HG03520 (cell line): ENCODE results near the gene KCNJ1.

Source experiments
- ATAC-seq: cut with Tn5 transposase; IDR thresholded peaks from one replicate; pipeline ENCODE4 v1.9.1; 2021; ENCODE audit warnings: mild to moderate bottlenecking, moderate library complexity; ENCODE audit not compliant: unreplicated experiment

KCNJ1 gene

GRCh38 chr11:128902515-128903066 is 35.5 kb upstream of the KCNJ1 start:
- no peak for ATAC-seq

GRCh38 chr11:128901653-128902514 is 34.8 kb upstream of the KCNJ1 start:
- no peak for ATAC-seq

DNA sequence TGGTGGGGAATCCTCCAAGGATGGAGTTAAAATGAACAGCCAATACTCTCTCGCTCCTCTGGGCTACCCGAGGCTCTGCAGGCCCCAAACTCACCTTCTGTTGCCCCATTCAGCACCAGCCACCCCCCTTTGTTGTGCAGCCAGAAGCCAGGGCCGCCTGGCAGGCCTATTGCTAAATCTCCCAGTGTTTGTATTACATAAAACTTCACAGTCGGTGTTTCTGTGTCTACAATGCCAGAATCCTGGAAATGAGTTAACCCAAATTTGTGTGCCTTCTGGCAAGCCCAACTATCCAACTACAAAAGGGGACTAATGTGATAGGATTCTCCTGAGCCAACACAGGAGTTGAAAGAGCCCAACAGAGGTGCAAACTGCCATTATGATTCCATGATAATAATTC is 33.4 kb upstream of the KCNJ1 start:
- no peak for ATAC-seq

- no peak for ATAC-seq
Observed at GRCh38 chr11:128898580-128899344, 31.7 kb upstream of the KCNJ1 start.

DNA sequence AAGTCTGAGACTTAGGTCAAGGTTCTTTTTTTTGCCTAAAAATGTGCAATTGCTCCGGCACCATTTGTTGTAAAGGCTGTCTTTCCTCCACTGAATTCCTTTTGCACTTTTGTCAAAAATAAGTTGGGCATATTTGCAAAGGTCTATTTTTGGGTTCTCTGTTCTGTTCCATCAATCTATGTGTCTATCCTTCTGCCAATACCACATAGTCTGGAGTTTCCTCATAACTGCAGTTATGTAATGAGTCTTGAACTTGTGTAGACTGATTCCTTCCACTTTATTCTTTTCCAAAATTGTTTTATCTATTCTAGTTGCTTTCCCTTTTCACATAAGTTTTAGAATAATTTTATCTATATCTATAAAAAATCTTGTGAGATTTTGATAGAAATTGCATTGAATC is 30.7 kb upstream of the KCNJ1 start:
- no peak for ATAC-seq

- ATAC-seq, result no peak
Observed at GRCh38 chr11:128896356-128896755, 29.3 kb upstream of the KCNJ1 start.

DNA sequence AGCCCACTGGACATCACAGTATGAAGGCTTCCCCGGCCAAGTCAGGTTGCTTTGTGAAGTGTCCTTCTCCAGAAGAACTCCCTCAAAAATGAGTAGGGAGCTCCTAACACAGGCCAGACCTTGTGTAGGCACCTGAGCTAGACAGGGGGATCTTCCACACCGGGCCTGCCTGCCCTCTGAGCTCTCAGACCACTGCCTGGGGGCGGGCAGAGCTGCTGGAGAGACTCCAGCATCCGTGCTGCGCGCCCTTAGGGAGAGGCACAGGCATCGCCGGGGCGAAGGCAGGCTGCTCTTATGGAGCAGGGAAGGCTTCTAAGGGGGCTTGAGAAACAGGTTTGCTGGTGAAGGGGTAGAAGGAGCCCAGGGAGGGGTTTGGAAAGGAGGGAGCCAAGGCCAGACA is 28.4 kb upstream of the KCNJ1 start:
- ATAC-seq, result no peak

DNA sequence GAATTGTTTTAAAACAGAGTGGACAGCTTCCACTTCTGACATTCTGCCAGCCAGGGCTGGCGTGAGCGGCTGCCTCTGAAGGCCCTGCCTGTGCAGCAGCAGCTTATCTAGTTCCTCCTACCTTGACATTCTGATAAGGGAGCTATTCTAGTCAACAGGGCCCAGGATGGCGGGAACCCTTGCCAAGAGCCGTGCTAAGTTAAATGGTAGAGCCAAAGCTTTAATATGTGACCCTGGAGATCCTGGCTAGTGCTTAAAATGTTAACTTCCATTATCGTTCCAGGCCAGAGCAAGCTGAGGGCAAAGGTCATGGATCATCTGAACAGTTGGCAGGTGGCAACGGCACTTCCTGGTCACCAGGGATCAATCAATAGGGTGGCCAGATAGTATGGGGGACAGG is 27.6 kb upstream of the KCNJ1 start:
- no peak for ATAC-seq

DNA sequence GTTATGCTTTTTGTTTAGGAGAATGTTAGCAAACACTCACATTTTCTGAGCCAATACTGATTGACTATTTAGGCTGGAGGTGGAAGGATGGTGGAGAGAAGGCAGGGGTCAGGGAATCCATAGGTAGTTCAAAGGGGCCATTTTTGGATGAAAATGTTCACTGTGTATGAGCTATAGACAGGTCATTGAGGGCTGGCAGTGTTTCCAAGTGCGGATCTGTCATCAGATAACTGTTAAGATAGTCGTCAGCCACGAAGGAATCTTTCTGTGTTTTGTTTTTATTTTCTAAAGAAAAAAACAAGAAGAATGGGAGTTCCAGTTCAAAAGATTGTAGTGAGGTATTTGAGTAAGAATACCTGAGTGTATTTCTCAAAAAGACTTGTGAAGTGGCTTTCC is 27.2 kb upstream of the KCNJ1 start:
- no peak for ATAC-seq

GRCh38 chr11:128893578-128894285 is 26.6 kb upstream of the KCNJ1 start:
- ATAC-seq, result peak; percentile 62

DNA sequence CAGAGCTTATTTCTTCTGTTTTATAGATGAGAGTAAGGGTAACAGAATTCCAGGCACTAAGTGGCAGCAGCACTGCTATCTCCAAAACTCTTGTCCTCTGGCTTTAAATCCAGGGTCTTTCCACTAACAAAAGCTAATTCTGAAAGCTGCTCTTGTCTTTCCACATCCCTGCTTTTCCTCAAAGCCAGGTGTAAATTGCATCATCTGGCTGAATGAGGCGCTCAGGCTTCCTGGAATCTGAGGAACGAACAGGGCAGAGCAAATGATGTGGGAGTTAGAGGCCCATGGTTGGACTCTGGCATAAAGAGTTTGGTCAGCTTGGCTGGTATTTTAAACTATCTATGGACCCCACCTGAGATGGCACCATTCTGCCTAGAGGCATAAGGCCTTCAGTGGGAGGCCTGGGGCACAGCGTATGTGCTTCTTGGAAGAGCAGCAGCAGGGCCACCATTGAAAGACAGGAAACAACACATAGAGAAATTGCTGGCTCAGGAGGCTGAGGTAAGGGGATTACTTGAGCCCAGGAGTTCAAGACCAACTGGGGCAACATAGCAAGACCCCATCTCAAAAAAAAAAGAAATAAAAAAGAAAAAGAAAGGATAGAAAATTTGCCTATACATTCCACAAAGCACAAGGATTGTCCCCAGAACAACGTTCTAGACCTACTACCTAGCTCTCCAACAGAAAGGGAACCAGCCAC is 25.9 kb upstream of the KCNJ1 start:
- no peak for ATAC-seq

DNA sequence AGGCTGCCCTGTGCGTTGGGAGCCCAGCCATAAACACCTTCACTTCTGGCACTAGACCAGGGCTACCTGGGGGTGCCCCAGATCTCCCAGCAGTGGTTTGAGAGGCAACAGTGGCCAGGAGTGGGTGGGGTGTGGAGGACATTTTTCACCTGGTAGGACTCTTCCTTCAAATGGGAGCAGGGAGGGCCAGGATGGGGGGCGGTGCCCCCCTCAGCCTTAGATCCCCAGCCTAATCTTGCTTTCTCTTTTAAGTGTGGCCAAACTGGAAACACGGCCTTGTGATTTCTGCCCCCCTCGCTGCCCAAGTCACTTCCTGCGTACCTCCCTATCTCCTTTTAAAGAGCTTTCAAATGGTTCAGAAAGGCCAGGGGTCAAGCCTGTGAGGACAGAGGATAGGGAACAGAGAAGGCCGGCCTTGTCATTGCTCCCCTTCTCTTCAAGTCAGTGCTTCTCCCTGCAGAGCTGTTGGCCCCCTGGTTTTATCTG is 24.9 kb upstream of the KCNJ1 start:
- no peak for ATAC-seq

DNA sequence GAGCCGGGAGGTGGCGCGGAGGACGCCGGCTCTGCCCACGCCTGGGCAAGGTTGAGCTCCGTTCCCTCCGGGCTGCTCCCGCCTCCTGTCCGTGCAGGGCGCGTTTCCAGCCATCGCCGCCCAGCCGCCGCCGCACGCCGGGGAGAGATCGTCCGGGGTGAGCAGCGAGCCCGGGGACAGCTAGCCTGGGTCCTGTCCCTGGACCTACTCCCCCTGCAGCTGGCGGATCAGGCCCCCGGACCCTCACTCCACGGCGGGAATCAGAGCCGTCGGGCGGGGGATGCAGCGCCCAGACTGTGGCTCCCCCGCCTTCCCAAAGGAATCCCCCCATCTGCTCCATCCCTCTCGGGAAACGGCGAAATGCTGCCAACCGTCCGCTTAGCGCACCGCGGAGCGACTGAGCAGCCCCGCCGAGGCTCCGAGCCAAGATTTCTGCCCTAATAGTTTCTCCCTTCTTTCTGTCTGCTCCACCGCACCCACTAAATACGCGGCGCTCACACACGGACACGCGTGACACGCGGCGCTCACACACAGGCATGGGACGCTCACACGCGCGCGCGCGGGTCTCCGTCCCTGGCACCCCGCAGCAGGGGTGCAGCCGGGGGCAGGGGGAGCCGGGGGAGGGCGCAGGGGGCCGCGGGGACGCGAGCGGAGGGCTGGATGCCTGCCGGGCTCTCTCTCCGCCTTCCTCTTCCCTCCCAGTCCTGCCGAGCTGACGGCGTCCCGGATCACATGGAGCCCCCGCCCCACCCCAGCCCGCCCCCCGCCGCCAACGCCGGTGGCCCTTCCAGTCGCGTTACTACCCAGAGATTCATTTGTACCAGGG is 23.7 kb upstream of the KCNJ1 start, which contains the start of gene KCNJ5:
Gene KCNJ5 (plus strand): TSS at position 814 of the 826 bp plus-strand sequence. CDS start 19,918 bp downstream, outside the sequence.
- ATAC-seq, result no peak

DNA sequence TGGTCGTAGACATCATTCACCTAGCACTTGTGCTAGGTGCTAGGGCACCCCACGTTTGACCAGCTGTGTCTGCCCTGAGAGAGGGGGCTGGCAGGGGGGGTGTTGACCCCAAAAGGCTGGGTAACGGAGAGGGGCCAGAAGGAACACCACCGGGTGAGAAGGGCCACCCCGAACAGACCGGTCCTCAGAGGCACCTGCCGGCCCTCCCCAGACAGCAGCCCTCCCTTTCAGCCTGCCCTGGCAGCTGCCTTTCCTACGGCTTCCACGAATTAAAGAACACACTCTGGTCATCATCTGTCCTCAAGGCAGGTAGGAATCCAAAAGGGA is 23.1 kb upstream of the KCNJ1 start:
- ATAC-seq, result no peak

GRCh38 chr11:128889657-128890213 is 22.6 kb upstream of the KCNJ1 start:
- no peak for ATAC-seq

DNA sequence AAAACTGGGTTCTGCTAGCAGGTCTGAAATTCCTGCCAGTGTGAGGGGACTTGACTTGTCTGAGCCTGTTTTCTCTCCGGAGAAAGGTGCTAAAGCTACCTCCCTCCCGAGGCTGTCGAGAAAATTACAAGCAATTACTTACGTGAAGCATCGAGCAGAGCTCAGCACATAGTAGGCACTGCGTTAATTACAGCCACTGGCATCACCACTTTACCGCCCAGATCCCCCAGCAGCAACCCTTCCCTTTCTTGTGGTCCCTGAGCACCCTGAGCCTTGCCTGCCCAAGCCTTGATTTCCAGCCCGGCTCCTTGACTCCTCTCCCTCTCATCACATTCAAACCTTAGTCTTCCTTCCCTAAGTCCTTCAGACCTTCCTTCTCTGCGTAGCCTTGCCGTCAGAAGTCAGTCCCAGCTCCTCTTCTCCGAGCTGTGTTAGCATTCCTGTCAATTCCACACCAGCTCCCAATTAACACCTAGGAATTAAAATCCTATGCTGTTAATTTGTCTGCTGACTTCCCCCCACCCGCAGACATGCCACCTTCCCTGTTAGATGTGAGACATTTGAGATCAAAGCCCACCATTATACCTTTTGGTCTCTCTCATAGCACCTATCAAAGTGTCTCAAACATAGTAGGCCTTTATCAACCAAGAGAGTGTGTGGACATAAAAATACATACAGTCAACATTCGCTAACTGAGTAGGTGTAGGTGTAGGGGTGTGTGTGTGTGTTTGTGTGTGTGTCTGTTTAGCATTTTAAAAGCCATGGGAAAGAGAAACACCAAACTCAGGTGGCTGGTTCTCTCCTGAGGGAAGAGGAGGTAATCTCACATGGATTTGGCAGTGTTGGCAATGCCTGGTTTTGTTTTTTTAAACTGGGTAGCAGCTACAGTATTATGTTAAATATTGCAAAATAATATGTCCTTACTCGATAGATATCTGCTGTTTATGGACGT is 21.2 kb upstream of the KCNJ1 start:
- ATAC-seq, result no peak

GRCh38 chr11:128886406-128887124 is 19.5 kb upstream of the KCNJ1 start:
- ATAC-seq, result no peak
